HAP-1 (cell line): ENCODE measurements around the gene FGF19.
A peak's percentile ranks its signal among the peaks of the same experiment; 100 is the strongest.

ENCODE experiments used
- DNase-seq, 2 experiments: peaks; one replicate each; pipeline ENCODE4 v3.0.0-alpha.2; 2016 to 2020; ENCODE audit warnings: low spot score in 2 of 2
- H3K27me3 ChIP-seq: fragments of 250-450 bp; sonication (Bioruptor Pico); 2 replicates; pipeline ENCODE4 v1.5.1; 2020; ENCODE audit warnings: low read depth, mild to moderate bottlenecking, moderate library complexity
- H3K36me3 ChIP-seq: fragments of 250-450 bp; sonication (Bioruptor Pico); replicated peaks from 2 replicates; pipeline ENCODE4 v1.5.1; 2020; ENCODE audit warnings: mild to moderate bottlenecking
- H3K4me1 ChIP-seq: fragments of 250-450 bp; sonication (Bioruptor Pico); 2 replicates; pipeline ENCODE4 v1.5.1; 2020; ENCODE audit warnings: mild to moderate bottlenecking
- H3K4me3 ChIP-seq: fragments of 250-450 bp; sonication (Bioruptor Pico); 2 replicates; pipeline ENCODE4 v1.5.1; 2020; ENCODE audit warnings: mild to moderate bottlenecking, moderate library complexity
- H3K9me3 ChIP-seq: fragments of 250-450 bp; sonication (Bioruptor Pico); 2 replicates; pipeline ENCODE4 v1.5.1; 2020; ENCODE audit warnings: mild to moderate bottlenecking, moderate library complexity
- in situ Hi-C: fragments of 300-500 bp; cut with MboI; formaldehyde crosslinking; loops from 3 replicates; pipeline ENCODE4 v1.14.3; 2020; ENCODE audit warnings: low sequenced_read_pairs, inconsistent platforms, mixed read lengths

FGF19 gene

GRCh38 chr11:69731110-69731509 lies 27.3 kb upstream of the FGF19 start:
- Histone ChIP-seq H3K4me3 (no peak overlapping the region), H3K4me1 (no peaks in the 10 kb centered on the region), H3K27me3 (no peaks in the 10 kb centered on the region), H3K9me3 (no peaks in the 10 kb centered on the region), H3K36me3 (no peaks in the 10 kb centered on the region)
- no peak for DNase-seq
- in situ Hi-C loops: no loop called here

DNA sequence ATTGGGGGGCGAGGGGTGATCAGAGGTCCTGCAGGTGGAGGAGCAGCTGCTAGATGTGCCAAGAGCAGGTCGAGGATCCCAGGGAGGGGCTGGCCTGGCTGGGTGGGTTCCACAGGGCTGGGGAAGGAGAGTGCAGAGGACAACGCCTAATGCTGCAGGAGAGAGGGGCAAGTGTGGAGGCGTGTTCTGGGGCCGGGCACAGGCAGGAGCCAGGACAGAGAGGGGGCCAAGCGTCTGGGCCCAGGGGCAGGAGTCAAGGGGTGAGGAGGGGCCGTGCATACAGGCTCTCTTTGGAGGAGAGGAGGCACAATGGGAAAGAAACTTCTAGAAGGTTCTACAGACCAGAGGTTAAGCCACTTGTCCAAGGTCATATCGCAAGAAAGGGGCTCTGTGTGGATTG lies 26.7 kb upstream of the FGF19 start:
- in situ Hi-C loops: no loop called here
- no peak for DNase-seq
- no peaks in the 10 kb centered on the region for H3K4me1 ChIP-seq
- no peaks in the 10 kb centered on the region for H3K9me3 ChIP-seq
- H3K27me3 ChIP-seq: no peaks in the 10 kb centered on the region
- H3K36me3 ChIP-seq: no peaks in the 10 kb centered on the region
- no peak overlapping the region for H3K4me3 ChIP-seq

DNA sequence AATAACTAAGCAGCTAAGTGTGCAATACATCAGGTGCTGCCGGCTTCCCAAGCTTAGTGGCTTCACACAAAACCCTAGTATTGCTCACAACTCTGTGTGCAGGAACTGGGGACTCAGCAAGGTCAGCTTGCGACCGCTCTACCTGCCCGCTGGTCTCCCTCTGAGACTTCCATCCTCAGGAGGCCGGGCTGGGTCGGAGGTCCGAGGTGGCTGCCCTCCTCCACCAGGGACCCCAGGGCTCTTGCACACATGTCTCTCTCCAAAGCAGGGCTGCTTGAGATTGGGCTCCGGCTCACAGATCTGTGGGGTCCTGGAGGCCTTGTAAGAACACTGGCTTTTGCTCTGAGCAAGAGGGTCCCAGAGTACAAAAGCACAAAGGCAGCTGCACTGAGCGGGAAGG lies 25.4 kb upstream of the FGF19 start:
- H3K27me3 ChIP-seq: no peaks in the 10 kb centered on the region
- in situ Hi-C loops: no loop called here

GRCh38 chr11:69727266-69727665 lies 23.4 kb upstream of the FGF19 start:
- Histone ChIP-seq H3K4me1 (no peaks in the 10 kb centered on the region), H3K27me3 (peaks cover 3% of the 10 kb centered on the region; the same call in 1 of the 2 replicates), H3K4me3 (no peak overlapping the region), H3K9me3 (no peaks in the 10 kb centered on the region), H3K36me3 (no peaks in the 10 kb centered on the region)
- DNase-seq: no peak
- in situ Hi-C loops: no loop called here

More for the DNA sequence above, 25.4 kb upstream of the FGF19 start:
- Histone ChIP-seq H3K4me3 (no peak overlapping the region), H3K4me1 (no peaks in the 10 kb centered on the region), H3K9me3 (no peaks in the 10 kb centered on the region), H3K36me3 (no peaks in the 10 kb centered on the region)
- DNase-seq: no peak

DNA sequence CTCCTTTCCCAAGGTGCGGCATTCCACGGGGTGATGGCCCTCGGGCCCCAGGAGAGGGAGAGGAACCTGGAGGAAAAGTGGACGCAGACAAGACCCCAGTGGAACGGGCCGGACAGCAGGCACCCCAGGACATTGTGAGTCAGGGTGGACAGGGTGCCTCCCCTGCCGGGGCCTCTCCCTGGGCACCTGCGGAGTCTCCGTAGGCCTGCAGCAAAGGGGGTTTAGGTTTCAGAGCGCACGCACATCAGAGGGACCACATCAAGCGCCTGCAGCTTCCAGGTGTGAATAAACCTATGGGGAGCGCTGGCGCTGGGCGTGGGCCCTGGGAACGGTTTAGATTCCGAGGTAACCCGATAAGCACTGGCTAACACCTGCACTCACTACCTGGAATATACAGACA lies 22.7 kb upstream of the FGF19 start:
- in situ Hi-C loops: no loop called here
- no peak for DNase-seq
- no peaks in the 10 kb centered on the region for H3K9me3 ChIP-seq
- peaks cover 3% of the 10 kb centered on the region; the same call in 1 of the 2 replicates for H3K27me3 ChIP-seq
- no peaks in the 10 kb centered on the region for H3K36me3 ChIP-seq
- H3K4me3 ChIP-seq: no peak overlapping the region
- H3K4me1 ChIP-seq: no peaks in the 10 kb centered on the region

DNA sequence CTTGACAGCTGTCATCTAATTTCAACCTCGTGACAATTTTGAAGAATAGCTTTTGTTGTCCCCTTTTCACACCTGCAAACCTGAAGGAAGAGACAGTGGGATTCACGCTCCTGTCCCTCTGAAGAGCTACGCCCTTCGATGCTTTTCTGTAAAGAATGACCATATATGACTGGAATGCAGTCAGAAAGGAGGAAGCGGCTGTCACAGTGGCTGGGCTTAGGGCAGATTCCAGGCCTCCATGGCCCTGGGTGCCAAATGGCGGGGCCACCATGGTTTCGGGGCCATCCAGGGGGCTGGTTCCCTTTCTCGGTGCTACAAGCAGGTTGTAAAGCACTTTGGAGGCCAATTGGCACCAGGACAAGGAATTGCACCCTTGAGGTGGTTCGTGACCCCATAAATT lies 22.2 kb upstream of the FGF19 start:
- in situ Hi-C loops: no loop called here
- Histone ChIP-seq H3K27me3 (peaks cover 3% of the 10 kb centered on the region; the same call in 1 of the 2 replicates), H3K36me3 (no peaks in the 10 kb centered on the region), H3K4me3 (no peak overlapping the region), H3K9me3 (no peaks in the 10 kb centered on the region), H3K4me1 (no peaks in the 10 kb centered on the region)
- no peak for DNase-seq

DNA sequence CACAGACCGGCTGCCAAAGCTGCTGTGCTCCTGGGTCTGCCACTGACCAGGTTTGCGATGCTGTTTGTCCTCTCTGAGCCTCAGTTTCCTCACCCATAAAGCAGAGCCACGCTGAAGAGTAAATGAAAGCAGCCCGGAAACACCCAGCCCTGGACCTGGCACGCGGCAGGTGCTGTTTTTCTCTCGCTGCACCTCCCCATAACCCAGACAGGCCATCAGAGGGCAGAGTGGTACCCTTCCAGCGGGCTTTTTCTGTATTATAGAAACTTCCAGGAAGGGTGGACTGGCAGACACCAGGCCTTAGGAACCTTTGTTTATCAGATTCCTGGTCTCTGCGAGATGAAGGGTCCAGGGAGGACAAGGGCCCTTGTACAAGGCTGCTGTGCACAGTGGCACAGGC lies 17.9 kb upstream of the FGF19 start:
- Histone ChIP-seq H3K4me1 (peaks cover 3% of the 10 kb centered on the region), H3K4me3 (no peak overlapping the region), H3K9me3 (no peaks in the 10 kb centered on the region), H3K27me3 (peaks cover 3% of the 10 kb centered on the region; the same call in 1 of the 2 replicates), H3K36me3 (no peaks in the 10 kb centered on the region)
- peak in 1 of 2 experiments; percentile 23 for DNase-seq
- in situ Hi-C loops: no loop called here

DNA sequence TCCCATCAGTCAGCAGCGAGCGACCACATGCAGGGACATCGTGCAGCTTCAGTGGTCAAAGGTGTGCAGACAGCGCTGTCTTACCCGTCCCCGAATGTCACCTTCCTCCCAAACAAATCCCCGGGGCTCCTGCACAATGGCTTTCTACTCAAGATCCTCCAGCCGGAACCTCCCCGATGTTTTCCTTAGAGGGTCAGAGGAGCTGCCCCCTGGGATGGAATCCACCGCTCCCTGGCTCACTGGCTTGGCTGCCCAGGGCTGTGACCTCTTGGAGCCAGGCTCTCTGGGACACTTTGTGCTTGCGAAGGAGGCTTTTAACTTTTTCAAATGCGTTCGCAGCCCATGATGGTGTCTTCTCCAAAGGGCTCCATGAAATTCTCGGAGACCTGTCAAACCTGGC lies 17.3 kb upstream of the FGF19 start:
- in situ Hi-C loops: no loop called here
- Histone ChIP-seq H3K36me3 (no peaks in the 10 kb centered on the region), H3K27me3 (peaks cover 3% of the 10 kb centered on the region; the same call in 1 of the 2 replicates), H3K4me3 (no peak overlapping the region), H3K4me1 (peaks cover 3% of the 10 kb centered on the region), H3K9me3 (no peaks in the 10 kb centered on the region)
- DNase-seq: no peak

DNA sequence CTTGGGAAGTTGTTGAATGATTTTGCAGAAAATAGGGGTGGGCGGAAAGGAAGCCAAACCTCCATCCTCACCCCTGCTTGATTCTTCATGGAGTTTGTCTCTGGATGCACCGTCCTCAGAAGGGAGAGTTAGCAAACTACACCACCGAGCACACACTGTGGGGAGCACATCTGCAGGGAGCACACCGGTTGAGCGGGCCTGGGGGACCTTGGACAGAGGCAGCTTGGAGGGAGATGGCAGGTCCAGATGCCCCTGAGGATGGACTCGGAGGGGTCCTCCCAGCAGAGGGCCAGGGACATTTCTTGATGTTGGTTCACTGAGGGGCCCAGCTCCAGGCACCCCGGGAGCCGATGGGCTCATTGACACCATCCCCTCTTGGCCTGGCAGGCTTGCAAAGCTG lies 15.1 kb upstream of the FGF19 start:
- H3K27me3 ChIP-seq: peaks cover under 1% of the 10 kb centered on the region; the same call in 1 of the 2 replicates
- in situ Hi-C loops: loop anchor here (5.0 kb wide), 1 partner anchor 168 kb away; no protein-coding TSS in a partner anchor

DNA sequence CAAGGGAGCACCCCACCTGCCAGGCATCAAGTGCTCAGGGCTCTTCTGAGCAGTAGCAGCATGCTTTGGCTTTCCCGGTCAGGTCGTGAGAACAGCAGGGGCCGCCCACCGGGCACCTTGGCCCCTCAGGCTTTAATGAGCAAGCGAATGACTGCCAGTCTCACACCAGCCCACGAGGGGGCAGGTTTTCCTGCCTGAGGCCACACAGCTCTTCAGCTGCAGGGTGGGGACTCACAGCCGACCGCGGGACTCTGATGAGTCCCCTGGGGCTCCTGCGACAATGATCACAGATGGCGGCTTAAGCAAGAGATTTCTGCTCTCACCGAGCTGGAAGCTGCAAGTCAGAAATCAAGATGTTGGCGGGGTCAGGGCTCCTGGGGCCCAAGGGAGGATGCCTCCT lies 14.3 kb upstream of the FGF19 start:
- H3K4me3 ChIP-seq: no peak overlapping the region
- H3K9me3 ChIP-seq: no peaks in the 10 kb centered on the region
- peaks cover 3% of the 10 kb centered on the region for H3K4me1 ChIP-seq
- in situ Hi-C loops: loop anchor here (5.0 kb wide), 1 partner anchor 169 kb away; no protein-coding TSS in a partner anchor
- DNase-seq: peak; percentile 72 to 88
- no peaks in the 10 kb centered on the region for H3K36me3 ChIP-seq
- no peaks in the 10 kb centered on the region for H3K27me3 ChIP-seq

More for the DNA sequence above, 15.1 kb upstream of the FGF19 start:
- H3K36me3 ChIP-seq: no peaks in the 10 kb centered on the region
- H3K4me3 ChIP-seq: no peak overlapping the region
- H3K4me1 ChIP-seq: peaks cover 3% of the 10 kb centered on the region
- H3K9me3 ChIP-seq: no peaks in the 10 kb centered on the region
- DNase-seq: no peak

GRCh38 chr11:69716891-69717747 lies 13.3 kb upstream of the FGF19 start:
- H3K4me3 ChIP-seq: no peak overlapping the region
- no peak for DNase-seq
- no peaks in the 10 kb centered on the region for H3K9me3 ChIP-seq
- peaks cover 3% of the 10 kb centered on the region for H3K4me1 ChIP-seq
- in situ Hi-C loops: loop anchor here (5.0 kb wide), 1 partner anchor 170 kb away; no protein-coding TSS in a partner anchor
- no peaks in the 10 kb centered on the region for H3K27me3 ChIP-seq
- H3K36me3 ChIP-seq: no peaks in the 10 kb centered on the region

- no peaks in the 10 kb centered on the region for H3K9me3 ChIP-seq
- in situ Hi-C loops: loop anchor here (5.0 kb wide), 1 partner anchor 171 kb away; no protein-coding TSS in a partner anchor
- no peaks in the 10 kb centered on the region for H3K27me3 ChIP-seq
- no peak for DNase-seq
- no peaks in the 10 kb centered on the region for H3K36me3 ChIP-seq
- no peak overlapping the region for H3K4me3 ChIP-seq
- H3K4me1 ChIP-seq: peaks cover 3% of the 10 kb centered on the region
These were observed 12.3 kb upstream of the FGF19 start for GRCh38 chr11:69716099-69716498.

- no peaks in the 10 kb centered on the region for H3K36me3 ChIP-seq
- no peak for DNase-seq
- H3K4me1 ChIP-seq: peaks cover 3% of the 10 kb centered on the region
- in situ Hi-C loops: loop anchor here (5.0 kb wide), 1 partner anchor 172 kb away; no protein-coding TSS in a partner anchor
- H3K27me3 ChIP-seq: no peaks in the 10 kb centered on the region
- H3K4me3 ChIP-seq: no peak overlapping the region
- no peaks in the 10 kb centered on the region for H3K9me3 ChIP-seq
These were observed 11.6 kb upstream of the FGF19 start for GRCh38 chr11:69715446-69715845.
